Heart right ventricle (tissue), 16 donors: Measurements from ENCODE around the gene MYBPC1. TPM values are rescaled to one million over a fixed set of nuclear protein-coding genes. Genes with fewer than 3 reads are reported as not detected.

Experiments used
- ATAC-seq, 8 donors: fragments of 200-7000 bp; cut with Tn5 transposase; one replicate each; pipeline ENCODE4 v1.9.1; 2020; ENCODE audit warnings: mild to moderate bottlenecking in 8 of 8, moderate library complexity in 8 of 8, moderate number of reproducible peaks in 1 of 8
- DNase-seq, 2 donors: peaks; one replicate each; pipeline ENCODE4 v3.0.0-alpha.2; 2020
- H3K27ac ChIP-seq, 10 donors: fragments of 200-600 bp; sonication (generic) in 2 of 10; one replicate each; pipeline versions ENCODE4 v1.5.0 to v1.8.0; 2020 to 2022; ENCODE audit warnings: mild to moderate bottlenecking in 3 of 10
- H3K27me3 ChIP-seq, 7 donors: fragments of 200-600 bp; one replicate each; pipeline ENCODE4 v1.8.0; 2021 to 2022; ENCODE audit warnings: mild to moderate bottlenecking in 2 of 7
- H3K36me3 ChIP-seq, 9 donors: fragments of 200-600 bp; sonication (generic) in 1 of 9; one replicate each; pipeline versions ENCODE4 v1.5.0 to v1.8.0; 2020 to 2022; ENCODE audit warnings: mild to moderate bottlenecking in 2 of 9
- H3K4me1 ChIP-seq, 9 donors: fragments of 200-600 bp; sonication (generic) in 1 of 9; one replicate each; pipeline versions ENCODE4 v1.5.0 to v1.8.0; 2020 to 2022; ENCODE audit warnings: mild to moderate bottlenecking in 4 of 9
- H3K4me3 ChIP-seq, 10 donors: fragments of 200-600 bp; sonication (generic) in 2 of 10; one replicate each; pipeline versions ENCODE4 v1.5.0 to v1.8.0; 2020 to 2022; ENCODE audit warnings: mild to moderate bottlenecking in 7 of 10, moderate library complexity in 2 of 10
- H3K9me3 ChIP-seq, 11 donors: fragments of 200-600 bp in 10 of 11; sonication (generic) in 2 of 11; one replicate each; pipeline versions ENCODE4 v1.5.0 to v1.8.0; 2013 to 2022; ENCODE audit warnings: mild to moderate bottlenecking in 2 of 11, control low read depth in 1 of 11, moderate library complexity in 1 of 11
- WGBS, 2 donors: extraction: QIAGEN DNeasy Blood & Tissue Kit; methylation state at CpG; one replicate each; pipeline ENCODE4 v1.1.7; 2013; ENCODE audit warnings: inconsistent platforms in 1 of 2; 5-methylcytosine and 5-hydroxymethylcytosine counted together
- intact Hi-C, 10 donors: fragments of 100-400 bp; cut with DNase I; formaldehyde crosslinking; loops; one replicate each; pipeline versions ENCODE4 v1.11.1 to v1.14.2; 2022
- polyA plus RNA-seq, 2 donors: library from polyadenylated mRNA; stranded (reverse); fragments of 200-250 nt; gene quantifications; one replicate each; pipeline ENCODE4 v1.2.3, GENCODE V29; 2013
- total RNA-seq, 10 donors: library from RNA; stranded (reverse); fragmentation: NEBNext Ultra II Directional in 3 of 10; extraction: Animal tissue kit (Norgen Biotek cat#: 25700) in 3 of 10; gene quantifications; one replicate each; pipeline versions ENCODE4 v1.2.1 to v1.2.4, GENCODE V29; 2021 to 2023
- TF ChIP-seq, protein P1 (sequence below), 9 donors: fragments of 200-600 bp; sonication (generic) in 2 of 9; IDR thresholded peaks; one replicate each; pipeline versions ENCODE4 v1.5.0 to v1.8.0; 2021 to 2022; ENCODE audit warnings: antibody characterized with exemption in 9 of 9, mild to moderate bottlenecking in 5 of 9, moderate library complexity in 1 of 9
- donor health status: Arrhythmogenic right ventricular cardiomyopathy.
- donor health status: ischemic (EF 13 %, LVEDD 7.1; RV severe dilation, severe dysfunction).
- donor health status: healthy with polysubstance abuse.
- donor health status: DM: no; HTN: yes; CAD: no.
- donor health status: DM: no; HTN: no; CAD: no.
- donor health status: ischemic (EF 25% LVEDD 6.9; RV normal size, moderate dysfunction).
- donor health status: ischemic (EF 25% LVEDD 5.7; RV mildly dilated, moderate dysfunction).
- donor health status: healthy.
- donor health status: DM: yes; HTN: yes; CAD: no.
- donor health status: Ischemic cardiomyopathy.
- donor health status: ischemic (EF 35%, LVEDD 5.7; RV mildly dilated, moderate dysfunction).
- donor health status: nonischemic (EF 11% LVEDD 7.7; RV severe dilation, severe dysfunction).
- donor health status: DM: yes; HTN: yes; CAD: no.
- donor health status: PGD.
- donor health status: ischemic (EF 29% LVEDD 5.4; RV normal size, mild dysfunction).
- donor health status: nonischemic (EF 23%, LVEDD 6.1; RV moderate dilation, normal function).

MYBPC1 gene
- total and polyA plus RNA-seq, 12 donors: 0.17 to 6.4 (median 1.7) TPM

- no peak overlapping the region for H3K4me3 ChIP-seq
- H3K9me3 ChIP-seq: no peaks in the 10 kb centered on the region
- no peak for ATAC-seq
- DNase-seq: no peak
- intact Hi-C loops: no loop called here
- peaks cover 0 to 77% (median 12%) of the 10 kb centered on the region in 9 donors for H3K36me3 ChIP-seq
- no peaks in the 10 kb centered on the region for H3K27me3 ChIP-seq
- no peaks in the 10 kb centered on the region for H3K4me1 ChIP-seq
- WGBS, 2 donors: 98 to 99% methylated on average over 4 of the region's 4 CpGs
- TF ChIP-seq, protein P1, sequence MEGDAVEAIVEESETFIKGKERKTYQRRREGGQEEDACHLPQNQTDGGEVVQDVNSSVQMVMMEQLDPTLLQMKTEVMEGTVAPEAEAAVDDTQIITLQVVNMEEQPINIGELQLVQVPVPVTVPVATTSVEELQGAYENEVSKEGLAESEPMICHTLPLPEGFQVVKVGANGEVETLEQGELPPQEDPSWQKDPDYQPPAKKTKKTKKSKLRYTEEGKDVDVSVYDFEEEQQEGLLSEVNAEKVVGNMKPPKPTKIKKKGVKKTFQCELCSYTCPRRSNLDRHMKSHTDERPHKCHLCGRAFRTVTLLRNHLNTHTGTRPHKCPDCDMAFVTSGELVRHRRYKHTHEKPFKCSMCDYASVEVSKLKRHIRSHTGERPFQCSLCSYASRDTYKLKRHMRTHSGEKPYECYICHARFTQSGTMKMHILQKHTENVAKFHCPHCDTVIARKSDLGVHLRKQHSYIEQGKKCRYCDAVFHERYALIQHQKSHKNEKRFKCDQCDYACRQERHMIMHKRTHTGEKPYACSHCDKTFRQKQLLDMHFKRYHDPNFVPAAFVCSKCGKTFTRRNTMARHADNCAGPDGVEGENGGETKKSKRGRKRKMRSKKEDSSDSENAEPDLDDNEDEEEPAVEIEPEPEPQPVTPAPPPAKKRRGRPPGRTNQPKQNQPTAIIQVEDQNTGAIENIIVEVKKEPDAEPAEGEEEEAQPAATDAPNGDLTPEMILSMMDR (IDR thresholded peaks at IDR 0.05): no peak
- H3K27ac ChIP-seq: no peak overlapping the region
These were observed 127.6 kb downstream of the MYBPC1 start for GRCh38 chr12:101722392-101722791.

DNA sequence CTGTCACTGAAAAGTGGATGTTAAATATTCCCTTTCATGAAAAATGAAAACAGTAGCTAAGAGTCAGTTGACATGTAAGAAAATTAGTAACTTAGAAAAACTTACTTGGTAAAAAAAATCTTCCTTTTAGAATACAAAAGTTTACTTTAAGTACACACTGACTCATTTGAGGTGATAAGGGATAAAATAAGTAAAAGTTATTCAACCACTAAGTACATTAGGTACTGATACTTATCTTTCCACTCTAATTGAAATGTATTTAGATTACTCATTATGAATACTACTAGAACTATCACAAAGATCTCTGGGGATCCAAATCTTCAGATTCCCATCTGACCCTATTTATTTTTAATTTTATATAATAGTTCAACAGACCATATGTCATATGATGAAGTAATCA lies 132.3 kb downstream of the MYBPC1 start:
- no peaks in the 10 kb centered on the region for H3K4me1 ChIP-seq
- H3K9me3 ChIP-seq: no peaks in the 10 kb centered on the region
- intact Hi-C loops: no loop called here
- peaks cover 0 to 98% (median 23%) of the 10 kb centered on the region in 9 donors for H3K36me3 ChIP-seq
- H3K27me3 ChIP-seq: no peaks in the 10 kb centered on the region
- DNase-seq (no peak), ATAC-seq (no peak)
- H3K27ac ChIP-seq: no peak overlapping the region
- TF ChIP-seq, protein P1 (IDR thresholded peaks at IDR 0.05): no peak
- H3K4me3 ChIP-seq: no peak overlapping the region

GRCh38 chr12:101729842-101730241 lies 135.1 kb downstream of the MYBPC1 start:
- ATAC-seq: no peak
- TF ChIP-seq, protein P1 (IDR thresholded peaks at IDR 0.05): no peak

DNA sequence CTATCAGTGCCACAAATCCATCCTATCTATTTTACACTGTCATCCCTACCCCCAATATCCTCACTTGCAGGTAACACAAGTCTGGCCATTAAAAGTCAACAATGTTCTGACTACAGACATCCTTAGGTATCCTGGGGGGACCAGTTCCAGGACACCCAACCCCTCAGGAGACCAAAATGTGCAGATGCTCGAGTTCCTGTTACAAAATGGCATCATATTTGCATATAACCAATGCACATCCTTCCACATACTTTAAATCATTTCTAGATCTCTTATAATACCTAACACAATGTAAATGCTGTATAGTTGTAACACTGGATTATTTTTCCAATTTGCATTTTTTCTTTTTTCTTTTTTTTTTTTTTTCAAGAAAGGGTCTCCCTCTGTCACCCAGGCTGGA lies 137.5 kb downstream of the MYBPC1 start:
- intact Hi-C loops: no loop called here
- DNase-seq (no peak), ATAC-seq (no peak)
- Histone ChIP-seq H3K27me3 (no peaks in the 10 kb centered on the region), H3K9me3 (no peaks in the 10 kb centered on the region), H3K4me3 (no peak overlapping the region), H3K27ac (no peak overlapping the region), H3K36me3 (peaks cover 0 to 91% (median 23%) of the 10 kb centered on the region in 9 donors), H3K4me1 (no peaks in the 10 kb centered on the region)
- WGBS, 2 donors: 92 to 94% methylated on average over 1 of the region's 1 CpG
- TF ChIP-seq, protein P1 (IDR thresholded peaks at IDR 0.05): no peak

More at GRCh38 chr12:101729842-101730241, 135.1 kb downstream of the MYBPC1 start:
- peaks cover 0 to 96% (median 23%) of the 10 kb centered on the region in 9 donors for H3K36me3 ChIP-seq
- DNase-seq: no peak
- H3K9me3 ChIP-seq: no peaks in the 10 kb centered on the region
- H3K27me3 ChIP-seq: no peaks in the 10 kb centered on the region
- H3K27ac ChIP-seq: no peak overlapping the region
- H3K4me3 ChIP-seq: no peak overlapping the region
- intact Hi-C loops: no loop called here
- H3K4me1 ChIP-seq: no peaks in the 10 kb centered on the region
